AG08395 (cell line): ENCODE measurements around the gene PPP1R3D.
"Not testable (repeated sequence)": the region's sequence is repeated elsewhere in the genome, so short reads cannot be mapped to it uniquely, and the experiment has no call there.

Experiments used
- DNase-seq: peaks from one replicate; pipeline ENCODE4 v3.0.0; 2012; ENCODE audit warnings: mixed read lengths, low spot score

PPP1R3D gene

GRCh38 chr20:59940129-59940955, at the start of gene PPP1R3D, which contains the start of gene FAM217B:
Gene PPP1R3D (minus strand): TSS chr20:59940305. CDS start chr20:59939931, 374 bp downstream.
Gene FAM217B (plus strand): TSS chr20:59940389. CDS start chr20:59943944, 3,555 bp downstream.
- peak; percentile 96 for DNase-seq

GRCh38 chr20:59988141-59988540, 48.0 kb upstream of the PPP1R3D start:
- DNase-seq: no peak

- no peak for DNase-seq
These were observed 47.0 kb upstream of the PPP1R3D start for GRCh38 chr20:59987135-59987534.

DNA sequence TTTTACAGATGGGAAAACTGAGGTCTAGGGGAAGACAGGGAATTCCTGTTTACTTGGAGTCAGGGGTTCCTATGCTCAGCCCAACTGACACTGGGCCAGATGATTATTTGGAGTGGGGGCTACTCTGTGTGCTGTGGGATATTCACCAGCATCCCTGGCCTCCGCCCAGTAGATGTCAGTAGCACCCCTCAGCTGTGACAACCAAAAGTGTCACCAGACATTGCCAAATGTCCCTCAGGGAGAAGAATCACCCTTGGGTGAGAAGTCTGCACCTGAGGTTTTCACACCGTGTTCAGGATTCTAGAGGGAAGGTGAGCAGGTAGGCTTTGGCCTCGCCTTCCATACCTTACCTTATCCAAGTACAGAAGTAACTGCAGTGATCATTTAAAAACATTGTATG, 45.8 kb upstream of the PPP1R3D start:
- no peak for DNase-seq

- DNase-seq: no peak
These were observed 45.1 kb upstream of the PPP1R3D start for GRCh38 chr20:59985164-59985563.

DNA sequence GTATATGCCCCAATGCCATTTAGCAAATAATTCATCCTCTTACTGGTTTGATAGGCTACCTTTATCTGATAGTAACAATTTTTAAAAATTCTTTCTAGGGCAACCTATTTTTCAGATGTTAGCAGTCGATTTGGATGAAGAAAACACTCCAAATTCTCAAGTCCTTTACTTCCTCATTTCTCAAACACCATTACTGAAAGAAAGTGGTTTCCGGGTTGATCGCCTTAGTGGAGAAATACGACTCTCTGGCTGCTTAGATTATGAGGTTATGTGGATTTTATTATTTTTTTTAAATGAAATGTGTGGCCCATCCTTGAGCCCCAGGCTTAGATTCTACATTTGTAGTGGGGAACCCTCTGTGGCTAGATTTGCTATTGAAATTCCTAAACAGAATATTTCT, 44.4 kb upstream of the PPP1R3D start:
- no peak for DNase-seq

- no peak for DNase-seq
These were observed 43.0 kb upstream of the PPP1R3D start for GRCh38 chr20:59983076-59983475.

DNA sequence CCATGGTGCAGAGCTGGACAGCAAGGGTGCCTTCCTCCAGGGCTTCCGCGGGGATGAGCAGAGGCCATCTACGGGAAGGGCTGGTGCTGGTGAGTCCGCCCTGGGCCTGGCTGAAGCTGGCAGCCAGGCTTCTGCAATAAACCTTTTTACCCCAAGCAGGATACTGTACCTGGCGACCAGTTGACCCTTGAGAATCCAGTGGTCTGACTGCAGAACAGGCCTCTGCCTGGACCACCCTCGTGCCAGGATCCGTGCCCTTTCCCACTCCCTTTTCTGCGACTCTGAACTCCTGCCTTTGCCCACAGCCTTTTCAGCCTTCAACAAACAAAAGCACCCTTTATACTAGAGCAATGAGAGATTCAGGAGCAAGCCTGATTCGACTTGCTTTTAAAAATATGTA, 37.0 kb upstream of the PPP1R3D start:
- DNase-seq: no peak

GRCh38 chr20:59976156-59976782, 36.2 kb upstream of the PPP1R3D start:
- no peak for DNase-seq

- no peak for DNase-seq
These were observed 32.1 kb upstream of the PPP1R3D start for GRCh38 chr20:59972037-59972801.

DNA sequence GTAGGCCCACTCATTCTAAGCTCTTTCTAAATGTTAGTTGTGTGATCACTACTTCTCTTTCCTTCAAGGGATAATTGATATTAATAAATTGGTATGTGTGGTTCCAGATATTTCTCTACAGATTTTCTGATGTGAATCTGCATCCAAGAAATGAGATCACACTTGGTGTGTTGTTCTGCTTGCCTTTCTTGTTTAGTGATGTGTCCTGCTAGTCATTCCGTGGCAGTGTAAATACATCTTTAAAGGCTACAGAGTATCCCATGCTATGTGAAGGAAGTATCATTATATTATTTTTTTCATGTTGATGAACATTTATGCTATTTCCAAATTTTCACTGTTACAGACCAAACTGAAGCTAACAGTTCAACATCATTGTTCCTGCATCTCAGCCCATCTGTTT, 31.3 kb upstream of the PPP1R3D start:
- no peak for DNase-seq

- no peak for DNase-seq
These were observed 26.3 kb upstream of the PPP1R3D start for GRCh38 chr20:59966428-59966827.

GRCh38 chr20:59962155-59962554, 22.1 kb upstream of the PPP1R3D start:
- no peak for DNase-seq

DNA sequence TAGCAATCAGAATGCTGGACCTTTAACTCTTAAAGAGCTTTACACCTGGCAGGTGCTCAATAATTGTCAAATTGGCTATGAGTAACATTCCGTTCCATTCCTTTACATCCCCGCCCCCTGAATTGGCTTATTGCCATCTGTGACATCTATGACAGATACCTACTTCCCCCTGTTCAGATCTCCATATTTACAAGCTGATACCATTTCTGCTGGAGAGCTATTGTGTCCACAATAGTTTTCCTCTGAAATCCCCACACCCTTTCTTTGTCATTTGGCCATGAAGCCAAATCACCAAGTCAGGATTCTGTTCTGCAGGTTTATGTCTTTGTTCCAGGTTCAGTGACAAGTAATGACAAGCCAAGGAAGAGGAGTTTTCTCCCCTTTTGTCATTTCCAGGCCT, 21.3 kb upstream of the PPP1R3D start:
- no peak for DNase-seq

DNA sequence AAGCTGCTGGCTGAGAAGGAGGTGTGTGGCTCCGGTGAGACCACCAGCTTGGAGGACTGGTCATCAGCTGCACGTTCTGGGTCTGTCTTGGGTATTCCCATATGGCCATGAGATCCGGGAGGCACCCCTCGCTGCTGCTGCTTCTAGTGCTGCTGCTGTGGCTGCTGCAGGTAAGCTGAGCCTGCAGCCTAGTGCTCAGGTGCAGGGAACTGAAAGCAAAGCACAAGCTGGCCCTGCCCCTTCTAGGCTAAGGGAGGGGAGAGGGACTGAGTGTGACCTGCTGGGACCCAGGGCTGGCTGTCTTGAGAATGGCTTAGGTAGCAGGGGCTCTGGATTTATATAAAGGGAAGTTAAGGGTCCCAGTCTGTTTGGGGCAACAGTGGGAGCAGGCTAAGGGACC, 18.5 kb upstream of the PPP1R3D start:
- DNase-seq: no peak

DNA sequence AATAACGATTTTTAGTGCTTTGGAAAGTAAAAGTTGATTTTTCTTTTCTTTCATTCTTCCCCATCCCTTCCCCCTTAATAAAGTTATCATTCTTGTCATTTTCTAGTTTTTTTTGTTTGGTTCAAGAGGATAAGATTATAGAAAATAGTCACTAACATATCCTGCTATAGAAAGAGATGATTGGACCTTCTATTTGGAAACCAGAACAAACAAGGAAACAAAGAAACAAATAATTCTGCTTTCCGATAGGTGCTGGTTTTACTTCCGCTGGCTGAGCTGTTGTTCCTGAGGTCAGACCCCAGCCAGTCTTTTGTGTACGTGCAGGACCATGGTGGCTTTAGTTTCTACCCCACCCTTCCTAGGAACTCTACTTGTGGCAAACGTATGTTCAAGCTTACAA, 18.0 kb upstream of the PPP1R3D start, which contains the start of gene CDH26:
Gene CDH26, plus strand, starts transcription at position 301 of the 400 bp plus-strand sequence. CDS start 304 bp downstream, outside the sequence.
- DNase-seq: no peak

DNA sequence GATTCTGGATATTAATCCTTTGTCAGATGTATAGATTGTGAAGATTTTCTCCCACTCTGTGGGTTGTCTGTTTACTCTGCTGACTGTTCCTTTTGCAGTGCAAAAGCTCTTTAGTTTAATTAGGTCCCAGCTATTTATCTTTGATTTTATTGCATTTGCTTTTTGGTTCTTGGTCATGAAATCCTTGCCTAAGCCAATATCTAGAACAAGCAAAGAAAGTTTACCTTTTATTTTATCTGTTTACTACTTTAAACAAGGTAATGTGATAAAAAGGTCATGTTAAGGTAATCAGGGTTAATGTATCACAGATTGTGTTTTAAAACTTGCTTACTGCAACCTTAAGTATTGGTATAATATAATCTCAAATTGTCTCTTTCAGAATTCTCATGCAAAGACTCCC, 17.5 kb upstream of the PPP1R3D start:
- not testable (repeated sequence) for DNase-seq

DNA sequence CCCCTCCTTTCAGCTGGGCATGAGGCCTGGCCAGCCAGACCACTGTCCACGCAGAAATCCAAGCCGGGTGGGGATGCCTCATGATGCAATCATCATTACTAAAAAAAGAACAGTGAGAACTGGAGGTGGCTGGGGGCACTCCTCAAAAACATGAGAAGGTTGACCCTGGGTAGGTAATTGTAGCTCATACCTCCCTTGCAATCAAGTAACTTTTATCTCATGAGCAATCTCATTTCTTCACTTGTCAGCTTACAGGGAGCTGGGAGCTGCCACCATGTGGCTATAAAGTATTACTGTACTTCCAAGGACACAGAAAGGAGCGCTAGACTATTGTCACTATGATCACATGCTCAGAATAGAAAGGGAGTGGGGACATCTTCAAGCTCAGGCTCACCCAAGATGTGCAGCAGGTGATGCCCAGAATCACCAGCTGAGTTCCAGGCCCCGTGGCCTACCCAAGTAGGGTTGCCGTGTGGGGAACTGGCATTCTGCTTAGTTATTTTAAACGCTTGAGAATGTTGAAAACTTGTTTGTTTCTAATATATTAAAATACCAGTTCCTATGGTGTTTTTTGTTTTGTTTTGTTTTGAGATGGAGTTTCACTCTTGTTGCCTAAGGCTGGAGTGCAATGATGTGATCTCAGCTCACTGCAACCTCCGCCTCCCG, 15.2 kb upstream of the PPP1R3D start:
- DNase-seq: peak; percentile 48

GRCh38 chr20:59954718-59955117, 14.6 kb upstream of the PPP1R3D start:
- no peak for DNase-seq

DNA sequence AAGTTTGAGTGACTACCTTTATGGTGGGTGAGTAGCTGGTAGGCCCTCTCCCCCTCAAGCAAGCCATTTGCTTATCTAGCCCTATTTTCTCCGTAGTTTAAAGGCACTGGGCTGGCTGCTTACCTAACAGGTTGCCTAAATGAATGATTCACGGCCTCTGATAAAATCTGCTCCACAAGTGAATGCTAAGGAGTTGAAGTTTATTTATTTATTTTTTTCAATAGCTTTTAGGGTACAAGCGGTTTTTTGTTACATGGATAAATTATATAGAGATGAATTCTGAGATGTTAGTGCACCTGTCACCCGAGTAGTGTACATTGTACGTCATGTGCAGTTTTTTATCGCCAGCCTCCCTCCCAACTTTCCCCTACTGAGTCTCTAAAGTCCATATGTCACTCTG, 9.8 kb upstream of the PPP1R3D start:
- no peak for DNase-seq

GRCh38 chr20:59948828-59949720, 9.0 kb upstream of the PPP1R3D start:
- DNase-seq: peak; percentile 26
